HepG2 (cell line): ENCODE data around the gene MAST1. TPM values are rescaled to one million over a fixed set of nuclear protein-coding genes. Genes with fewer than 3 reads are reported as not detected.

Source experiments
- AHDC1 ChIP-seq: sonication (generic); formaldehyde crosslinking; IDR thresholded peaks from 2 replicates; pipeline ENCODE4 v1.5.1; 2020; ENCODE audit warnings: mild to moderate bottlenecking, missing genetic modification reagents, borderline replicate concordance
- SKIL ChIP-seq: sonication (generic); formaldehyde crosslinking; IDR thresholded peaks from 2 replicates; pipeline ENCODE4 v1.8.0; 2022; ENCODE audit warnings: missing genetic modification reagents, mild to moderate bottlenecking, moderate library complexity, borderline replicate concordance
- STAT6 ChIP-seq: sonication (generic); formaldehyde crosslinking; IDR thresholded peaks from 2 replicates; pipeline ENCODE4 v1.4.0; 2020; ENCODE audit warnings: missing genetic modification reagents, mild to moderate bottlenecking, borderline replicate concordance
- ZBTB39 ChIP-seq: sonication (generic); formaldehyde crosslinking; IDR thresholded peaks from 2 replicates; pipeline ENCODE4 v1.5.0; 2020; ENCODE audit warnings: missing genetic modification reagents
- polyA plus RNA-seq, 8 experiments: library from polyadenylated mRNA; depleted of rRNA in 3 of 8; stranded (reverse) in 7 of 8; unstranded in 1 of 8; fragments of >200 nt; fragmentation: Illumina TruSeq in 4 of 8; extraction: Trizol in 4 of 8; gene quantifications; 2 replicates each; pipeline versions ENCODE4 v1.2.1 to v1.2.3, GENCODE V29; 2011 to 2016; ENCODE audit warnings: low read depth in 4 of 8, missing spikeins in 1 of 8, mixed read lengths in 1 of 8; ENCODE audit not compliant: insufficient read depth in 1 of 8
- total RNA-seq, 5 experiments: library from RNA; depleted of rRNA; stranded (reverse); fragments of >200 nt; fragmentation: Illumina TruSeq; extraction: Trizol; gene quantifications; 2 replicates each; pipeline ENCODE4 v1.2.3, GENCODE V29; 2016; ENCODE audit warnings: low read depth in 1 of 5

The MAST1 gene
- total and polyA plus RNA-seq, 2 of the 13 experiments (the other 11 are each of a cell fraction or from before 2014, with no cell fraction given) = 0.73 to 4.7 TPM

- TF ChIP-seq STAT6 (CRISPR knock-in tag) (no peak), SKIL (CRISPR knock-in tag) (no peak), AHDC1 (no peak), ZBTB39 (no peak)
Observed at GRCh38 chr19:12886651-12886968, 48.3 kb downstream of the MAST1 start (continued).
